Activated T-cell treated with anti-CD3 and anti-CD28 coated beads, Interleukin-2, amount 50 U/mL, for 1 hour (primary cell): Measurements from ENCODE around the gene RNF125.

ENCODE experiments used
- DNase-seq: peaks from one replicate; pipeline ENCODE4 v3.0.0-alpha.2; 2020

The RNF125 gene

GRCh38 chr18:32091724-32092421 lies 73.2 kb downstream of the RNF125 start, which contains the start of gene RNF138:
TSS of gene RNF138 (plus strand) at chr18:32091874. CDS start at chr18:32092777, 903 bp downstream.
- peak; percentile 89 for DNase-seq

- DNase-seq: peak; percentile 100
Measured at GRCh38 chr18:32092422-32093101, 73.9 kb downstream of the RNF125 start.

GRCh38 chr18:32093102-32093511 lies 74.5 kb downstream of the RNF125 start:
- DNase-seq: peak; percentile 51

- DNase-seq: no peak
Measured at GRCh38 chr18:32093523-32093922, 74.9 kb downstream of the RNF125 start.

- DNase-seq: no peak
Measured at GRCh38 chr18:32095192-32095899, 76.7 kb downstream of the RNF125 start.

- DNase-seq: no peak
Measured at GRCh38 chr18:32095900-32096229, 77.2 kb downstream of the RNF125 start.

- no peak for DNase-seq
Measured at GRCh38 chr18:32096946-32097345, 78.3 kb downstream of the RNF125 start.

GRCh38 chr18:32104516-32104915 lies 85.9 kb downstream of the RNF125 start:
- DNase-seq: no peak

GRCh38 chr18:32110005-32110404 lies 91.4 kb downstream of the RNF125 start:
- DNase-seq: no peak

- DNase-seq: no peak
Measured at GRCh38 chr18:32111706-32112105, 93.1 kb downstream of the RNF125 start.

- no peak for DNase-seq
Measured at GRCh38 chr18:32112826-32113225, 94.2 kb downstream of the RNF125 start.

GRCh38 chr18:32114293-32114942 lies 95.8 kb downstream of the RNF125 start:
- DNase-seq: no peak

GRCh38 chr18:32122039-32122438 lies 103.4 kb downstream of the RNF125 start:
- no peak for DNase-seq
